Inflammatory macrophage treated with lipopolysaccharide for 4 hours (primary cell): ENCODE measurements around the gene KLK10.

Experiments used
- DNase-seq: peaks from one replicate; pipeline ENCODE4 v3.0.0-alpha.2; 2020

Gene KLK10

GRCh38 chr19:50964266-50964665, 55.2 kb downstream of the KLK10 start:
- no peak for DNase-seq

GRCh38 chr19:50963381-50963780, 56.1 kb downstream of the KLK10 start:
- no peak for DNase-seq
